MM.1S (cell line): Measurements from ENCODE around the gene DSCAML1.

Experiments used
- EZH2phosphoT487 ChIP-seq: fragments of 300-600 bp; sonication (generic); IDR thresholded peaks from 2 replicates; pipeline ENCODE4 v1.6.1; 2018; ENCODE audit warnings: antibody characterized with exemption, low read length
- TF ChIP-seq, protein P1 (sequence below): fragments of 300-600 bp; sonication (generic); IDR thresholded peaks from 2 replicates; pipeline ENCODE4 v1.5.1; 2016; ENCODE audit warnings: antibody characterized with exemption, low read length, mixed read lengths

DNA sequence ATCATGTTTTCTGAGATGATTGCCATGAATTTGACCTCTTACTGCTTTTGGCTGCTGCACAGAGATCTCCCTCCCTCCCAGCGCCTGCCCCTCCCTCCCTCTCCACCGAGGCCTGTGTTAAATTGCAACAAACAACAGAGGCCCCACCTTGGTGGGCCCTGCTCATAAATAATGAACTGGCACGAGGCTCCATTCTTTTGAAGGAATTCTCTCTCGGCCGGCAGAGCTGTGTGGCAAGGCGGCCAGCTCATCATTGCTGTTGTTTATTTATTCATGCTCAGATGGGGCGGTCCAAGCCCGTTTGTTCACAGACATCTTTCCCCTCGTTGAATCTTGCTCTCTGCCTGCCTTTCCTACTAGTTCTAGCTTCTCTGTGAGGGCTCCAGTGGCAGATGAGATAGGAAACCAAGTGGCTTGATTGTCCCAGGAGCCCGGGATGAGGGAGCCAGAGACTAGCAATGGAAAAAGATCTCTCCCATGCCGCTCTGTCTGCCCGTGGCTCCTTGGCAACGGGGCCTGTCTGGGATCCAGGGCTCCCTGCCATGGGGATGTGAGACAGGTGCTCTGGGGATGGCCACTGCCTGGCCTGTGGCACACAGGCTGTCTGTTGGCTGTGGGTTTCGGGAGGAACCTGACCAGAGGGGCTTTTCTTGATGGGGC lies 192.6 kb downstream of the DSCAML1 start:
- TF ChIP-seq, protein P1, sequence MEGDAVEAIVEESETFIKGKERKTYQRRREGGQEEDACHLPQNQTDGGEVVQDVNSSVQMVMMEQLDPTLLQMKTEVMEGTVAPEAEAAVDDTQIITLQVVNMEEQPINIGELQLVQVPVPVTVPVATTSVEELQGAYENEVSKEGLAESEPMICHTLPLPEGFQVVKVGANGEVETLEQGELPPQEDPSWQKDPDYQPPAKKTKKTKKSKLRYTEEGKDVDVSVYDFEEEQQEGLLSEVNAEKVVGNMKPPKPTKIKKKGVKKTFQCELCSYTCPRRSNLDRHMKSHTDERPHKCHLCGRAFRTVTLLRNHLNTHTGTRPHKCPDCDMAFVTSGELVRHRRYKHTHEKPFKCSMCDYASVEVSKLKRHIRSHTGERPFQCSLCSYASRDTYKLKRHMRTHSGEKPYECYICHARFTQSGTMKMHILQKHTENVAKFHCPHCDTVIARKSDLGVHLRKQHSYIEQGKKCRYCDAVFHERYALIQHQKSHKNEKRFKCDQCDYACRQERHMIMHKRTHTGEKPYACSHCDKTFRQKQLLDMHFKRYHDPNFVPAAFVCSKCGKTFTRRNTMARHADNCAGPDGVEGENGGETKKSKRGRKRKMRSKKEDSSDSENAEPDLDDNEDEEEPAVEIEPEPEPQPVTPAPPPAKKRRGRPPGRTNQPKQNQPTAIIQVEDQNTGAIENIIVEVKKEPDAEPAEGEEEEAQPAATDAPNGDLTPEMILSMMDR: no peak
- TF ChIP-seq EZH2phosphoT487: no peak
